K562 treated with DMSO at 1 percent for 24 hours (cell line): Measurements from ENCODE around the gene KPRP. TPM values are rescaled to one million over a fixed set of nuclear protein-coding genes. Genes with fewer than 3 reads are reported as not detected.

ENCODE experiments used
- total RNA-seq: library from RNA; unstranded; fragments of 300-600 nt; gene quantifications from 2 replicates; pipeline ENCODE4 v1.2.3, GENCODE V29; 2022; ENCODE audit warnings: low read depth; ENCODE audit not compliant: insufficient read depth

The KPRP gene, protein sequence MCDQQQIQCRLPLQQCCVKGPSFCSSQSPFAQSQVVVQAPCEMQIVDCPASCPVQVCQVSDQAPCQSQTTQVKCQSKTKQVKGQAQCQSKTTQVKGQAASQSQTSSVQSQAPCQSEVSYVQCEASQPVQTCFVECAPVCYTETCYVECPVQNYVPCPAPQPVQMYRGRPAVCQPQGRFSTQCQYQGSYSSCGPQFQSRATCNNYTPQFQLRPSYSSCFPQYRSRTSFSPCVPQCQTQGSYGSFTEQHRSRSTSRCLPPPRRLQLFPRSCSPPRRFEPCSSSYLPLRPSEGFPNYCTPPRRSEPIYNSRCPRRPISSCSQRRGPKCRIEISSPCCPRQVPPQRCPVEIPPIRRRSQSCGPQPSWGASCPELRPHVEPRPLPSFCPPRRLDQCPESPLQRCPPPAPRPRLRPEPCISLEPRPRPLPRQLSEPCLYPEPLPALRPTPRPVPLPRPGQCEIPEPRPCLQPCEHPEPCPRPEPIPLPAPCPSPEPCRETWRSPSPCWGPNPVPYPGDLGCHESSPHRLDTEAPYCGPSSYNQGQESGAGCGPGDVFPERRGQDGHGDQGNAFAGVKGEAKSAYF
- total RNA-seq, result not detected in 2 replicates

DNA sequence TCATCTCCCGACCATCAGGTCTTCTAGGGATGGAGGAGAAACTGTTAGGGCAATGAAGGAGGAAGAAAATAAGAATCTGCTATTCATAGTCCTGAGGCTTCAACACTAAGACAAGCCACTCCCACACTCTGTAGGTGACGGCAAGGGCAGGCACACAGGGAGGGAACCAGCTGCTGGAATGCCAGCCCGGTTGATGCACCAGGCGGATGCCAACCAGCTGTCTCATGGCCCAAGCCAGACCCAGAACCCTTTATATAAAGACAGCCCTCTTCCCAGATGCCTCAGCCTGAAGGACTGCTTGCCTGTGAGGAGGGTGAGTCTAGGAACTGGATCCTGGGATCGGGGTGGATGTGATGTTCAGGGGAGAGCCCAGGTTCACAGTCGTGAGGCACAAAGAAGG, at the start of gene KPRP:
Gene KPRP, plus strand, starts transcription at position 279 of the 400 bp plus-strand sequence. CDS start 1,564 bp downstream, outside the sequence.

DNA sequence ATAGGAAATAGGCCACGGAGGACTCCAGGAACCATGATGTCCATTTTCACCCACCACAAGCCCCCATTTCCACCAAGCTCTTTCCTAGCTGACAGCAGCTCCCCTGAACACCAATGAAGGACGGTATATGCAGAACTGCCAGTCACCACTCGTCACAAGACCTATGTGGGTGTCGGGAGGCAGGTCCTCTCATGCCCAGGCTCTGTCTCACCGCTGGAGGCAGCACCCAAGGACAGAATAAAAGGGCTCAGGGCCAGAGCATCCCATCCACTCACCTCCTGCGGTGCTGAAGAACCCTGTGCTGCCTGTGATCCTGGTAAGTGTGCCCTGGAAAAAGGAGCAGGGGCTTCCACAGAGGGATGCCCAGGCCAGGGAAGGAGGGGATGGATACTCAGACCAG, 17.1 kb downstream of the KPRP start, which contains the start of gene LCE1F:
Gene LCE1F, plus strand, starts transcription at position 266 of the 400 bp plus-strand sequence. CDS start 1,232 bp downstream, outside the sequence.

DNA sequence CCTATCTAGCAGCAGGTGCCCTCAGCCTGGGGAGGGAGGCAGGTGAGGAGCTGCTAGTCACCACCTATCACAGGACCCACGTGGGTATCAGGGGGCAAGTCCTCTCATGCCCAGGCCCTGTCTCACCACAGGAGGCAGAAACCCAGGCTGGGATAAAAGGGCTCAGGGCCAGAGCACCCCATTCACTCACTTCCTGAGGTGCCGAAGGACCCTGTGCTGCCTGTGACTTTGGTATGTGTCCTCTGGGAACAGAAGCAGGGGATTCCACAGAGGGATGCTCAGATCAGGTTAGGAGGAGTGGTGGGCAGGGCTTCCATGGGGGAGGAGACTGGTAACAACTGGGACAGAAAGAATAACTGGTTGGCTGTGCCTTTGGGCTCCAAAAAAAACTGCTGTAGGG, 28.3 kb downstream of the KPRP start, which contains the start of gene LCE1E:
Gene LCE1E, plus strand, starts transcription at position 181 of the 400 bp plus-strand sequence. CDS start 1,043 bp downstream, outside the sequence.

DNA sequence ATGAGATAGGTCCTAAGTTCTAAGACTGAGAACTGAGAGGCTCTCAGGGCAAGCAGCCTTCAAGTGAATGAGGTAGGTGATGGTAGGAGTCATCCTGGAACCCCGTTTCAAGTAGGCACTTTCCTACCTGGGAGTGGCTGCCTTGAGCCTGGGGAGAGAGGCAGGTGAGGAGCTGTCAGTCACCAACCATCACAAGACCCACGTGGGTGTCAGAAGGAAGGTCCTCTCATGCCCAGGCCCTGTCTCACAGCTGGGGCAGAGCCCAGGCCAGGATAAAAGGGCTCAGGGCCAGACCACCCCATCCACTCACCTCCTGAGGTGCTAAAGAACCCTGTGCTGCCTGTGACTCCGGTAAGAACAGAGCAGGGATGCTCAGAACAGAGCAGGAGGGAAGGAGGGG, 38.6 kb downstream of the KPRP start, which contains the start of gene LCE1D:
Gene LCE1D, plus strand, starts transcription at position 301 of the 400 bp plus-strand sequence. CDS start 1,074 bp downstream, outside the sequence.

DNA sequence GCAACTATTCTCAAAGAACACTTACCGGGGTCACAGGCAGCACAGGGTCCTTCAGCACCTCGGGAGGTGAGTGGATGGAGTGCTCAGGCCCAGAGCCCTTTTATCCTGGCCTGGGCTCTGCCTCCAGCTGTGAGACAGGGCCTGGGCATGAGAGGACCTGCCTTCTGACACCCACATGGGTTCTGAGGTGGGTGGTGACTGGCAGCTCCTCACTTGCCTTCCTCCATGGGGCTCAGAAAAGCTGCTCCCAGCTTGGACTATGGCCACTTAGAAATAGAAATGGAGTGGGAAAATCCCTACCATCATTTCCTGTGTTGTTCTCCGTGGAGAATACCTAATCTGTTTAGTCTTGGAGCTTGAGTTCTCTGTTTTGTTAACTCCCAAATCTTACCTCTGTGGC, 48.8 kb downstream of the KPRP start, which contains the start of gene LCE1C:
Gene LCE1C, minus strand, starts transcription at position 76 of the 400 bp plus-strand sequence. CDS start 1,173 bp downstream, outside the sequence.

Other genes with a start within 250 kb of the KPRP start
- gene LCE5A, start 247.2 kb upstream of the KPRP start, total RNA-seq, result not detected in 2 replicates
- gene CRCT1, start 243.5 kb upstream of the KPRP start, total RNA-seq, result not detected in 2 replicates
- gene LCE3E, start 191.2 kb upstream of the KPRP start, total RNA-seq, result not detected in 2 replicates
- not detected in 2 replicates for gene LCE3D, start 177.5 kb upstream of the KPRP start, total RNA-seq
- not detected in 2 replicates for gene LCE3C, start 157.8 kb upstream of the KPRP start, total RNA-seq
- gene LCE3B, start 144.2 kb upstream of the KPRP start, total RNA-seq, result not detected in 2 replicates
- gene LCE3A, start 134.9 kb upstream of the KPRP start, total RNA-seq, result not detected in 2 replicates
- not detected in 2 replicates for gene LCE2D, start 94.6 kb upstream of the KPRP start, total RNA-seq
- not detected in 2 replicates for gene LCE2C, start 82.7 kb upstream of the KPRP start, total RNA-seq
- gene LCE2B, start 71.9 kb upstream of the KPRP start, total RNA-seq, result not detected in 2 replicates
- not detected in 2 replicates for gene LCE2A, start 59.7 kb upstream of the KPRP start, total RNA-seq
- gene LCE4A, start 49.9 kb upstream of the KPRP start, total RNA-seq, result not detected in 2 replicates
- gene LCE1F, start 17.1 kb downstream of the KPRP start, total RNA-seq, result not detected in 2 replicates
- not detected in 2 replicates for gene LCE1E, start 28.2 kb downstream of the KPRP start, total RNA-seq
- gene LCE1D, start 38.7 kb downstream of the KPRP start, total RNA-seq, result not detected in 2 replicates
- not detected in 2 replicates for gene LCE1C, start 48.6 kb downstream of the KPRP start, total RNA-seq
- not detected in 2 replicates for gene LCE1B, start 53.9 kb downstream of the KPRP start, total RNA-seq
- not detected in 2 replicates for gene LCE1A, start 69.4 kb downstream of the KPRP start, total RNA-seq
- not detected in 2 replicates for gene LCE6A, start 84.8 kb downstream of the KPRP start, total RNA-seq
- not detected in 2 replicates for gene LCE7A, start 102.0 kb downstream of the KPRP start, total RNA-seq
- gene SMCP, start 120.3 kb downstream of the KPRP start, total RNA-seq, result not detected in 2 replicates
- gene IVL, start 150.5 kb downstream of the KPRP start, total RNA-seq, result not detected in 2 replicates
- not detected in 2 replicates for gene SPRR5, start 189.2 kb downstream of the KPRP start, total RNA-seq
- gene SPRR4, start 212.6 kb downstream of the KPRP start, total RNA-seq, result not detected in 2 replicates
- not detected in 2 replicates for gene SPRR1A, start 226.1 kb downstream of the KPRP start, total RNA-seq
- gene SPRR3, start 243.7 kb downstream of the KPRP start, total RNA-seq, result not detected in 2 replicates